ENCODE measurements around the gene C9orf57.

GRCh38 chr9:72039532-72039931, 20.9 kb downstream of the C9orf57 start:
- no peak for TF ChIP-seq CTCF (optimal IDR thresholded peaks at IDR 0.05 in 1 of 3, IDR thresholded peaks at IDR 0.05 in 1 of 3, conservative IDR thresholded peaks at IDR 0.05 in 1 of 3; ENCODE audit: extremely low read depth in 1 of 3, insufficient read depth in 2 of 3, low read length in 3 of 3)
- no peak for TF ChIP-seq EZH2 (IDR thresholded peaks at IDR 0.05; ENCODE audit: low read length)
